Endometrium (tissue), 2 donors: ENCODE measurements around the gene PANK1.
A peak's percentile ranks its signal among the peaks of the same experiment; 100 is the strongest.
"Not testable (repeated sequence)": the region's sequence is repeated elsewhere in the genome, so short reads cannot be mapped to it uniquely, and the experiment has no call there.

Experiments used
- FAIRE-seq: peaks from 2 replicates; lab custom pipeline; 2012; peaks lifted over from hg19 to GRCh38; lab: Jason Lieb, UNC
- donor health status: control.
- donor health status: control.

PANK1 gene

DNA sequence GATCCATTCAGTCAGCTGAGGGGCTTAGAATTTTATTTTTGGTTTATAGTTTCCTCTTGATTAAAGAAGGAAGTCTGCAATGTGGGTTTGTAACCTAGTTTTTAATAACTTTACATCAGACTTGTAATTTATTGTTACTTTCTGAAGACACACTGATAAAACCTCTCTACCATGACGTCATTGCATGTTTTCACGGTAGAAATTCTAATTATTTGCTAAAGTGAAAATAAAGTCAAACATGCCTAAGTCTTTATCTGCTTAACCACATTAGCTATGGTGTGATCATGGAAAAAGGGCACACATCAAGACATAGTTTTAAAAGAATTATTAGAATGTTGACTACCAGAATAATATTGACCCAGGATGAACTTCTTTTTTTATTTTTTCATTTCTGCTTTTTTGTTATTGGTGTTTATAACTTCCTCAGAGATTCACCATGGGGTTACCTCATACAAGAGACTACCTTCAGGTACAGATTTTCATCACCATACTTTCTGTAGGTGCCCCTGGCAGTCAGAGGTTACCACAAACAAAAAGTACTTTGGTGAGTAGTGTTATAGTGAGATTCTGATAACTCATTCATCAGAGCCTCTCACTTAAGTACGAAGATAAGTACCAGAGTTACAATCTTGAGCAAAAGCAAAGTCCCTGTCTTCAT lies 7.0 kb upstream of the PANK1 start:
- no peak for FAIRE-seq

DNA sequence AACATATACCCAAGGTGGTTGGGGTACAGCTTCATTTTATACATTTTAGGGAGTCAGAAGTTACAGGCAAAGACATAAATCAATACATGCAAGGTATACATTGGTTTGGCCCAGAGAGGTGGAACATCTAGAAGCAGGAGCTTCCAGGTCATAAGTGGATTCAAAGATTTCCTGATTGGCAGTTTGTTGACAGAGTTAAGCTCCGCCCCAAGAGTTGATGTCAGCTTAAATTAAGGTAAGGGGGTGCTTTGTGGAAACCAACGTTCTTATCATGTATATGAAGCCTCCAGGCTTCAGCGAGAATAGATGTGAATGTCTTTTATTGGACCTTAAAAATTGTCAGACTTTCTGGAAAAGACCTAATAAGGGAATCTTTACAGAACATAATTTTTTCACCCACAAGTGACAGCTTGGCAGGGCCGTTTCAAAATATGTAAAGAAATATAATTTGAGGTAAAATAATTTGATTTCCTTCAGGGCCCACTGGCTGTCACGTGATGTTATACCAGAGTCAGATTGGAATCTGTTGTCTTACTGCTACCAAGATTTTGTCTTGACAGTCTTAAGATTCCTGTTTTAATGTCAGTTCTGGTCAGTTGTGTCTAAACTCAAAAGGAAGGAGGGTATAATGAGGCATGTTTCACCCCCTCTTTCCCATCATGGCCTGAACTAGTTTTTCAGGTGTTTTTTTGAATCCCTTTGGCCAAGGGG lies 6.3 kb upstream of the PANK1 start:
- FAIRE-seq, result no peak

DNA sequence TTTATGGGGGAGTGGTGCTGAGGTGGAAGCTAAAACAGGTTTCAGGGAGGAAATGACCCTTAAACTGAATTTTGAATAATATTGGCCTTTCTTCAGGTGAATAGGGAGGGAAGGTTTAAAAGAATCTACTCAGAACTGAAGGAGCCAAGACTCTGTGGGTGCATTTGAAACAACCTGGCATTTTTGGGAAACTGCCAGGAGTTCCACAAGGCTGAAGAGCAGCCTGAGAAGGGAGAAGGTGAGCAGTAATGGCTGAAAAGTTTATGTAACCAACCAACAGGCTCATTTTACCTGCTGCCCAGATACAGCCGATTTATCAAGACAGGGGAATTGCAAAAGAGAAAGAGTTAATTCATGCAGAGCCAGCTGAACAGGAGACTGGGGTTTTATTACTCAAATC lies 4.0 kb upstream of the PANK1 start:
- no peak for FAIRE-seq

DNA sequence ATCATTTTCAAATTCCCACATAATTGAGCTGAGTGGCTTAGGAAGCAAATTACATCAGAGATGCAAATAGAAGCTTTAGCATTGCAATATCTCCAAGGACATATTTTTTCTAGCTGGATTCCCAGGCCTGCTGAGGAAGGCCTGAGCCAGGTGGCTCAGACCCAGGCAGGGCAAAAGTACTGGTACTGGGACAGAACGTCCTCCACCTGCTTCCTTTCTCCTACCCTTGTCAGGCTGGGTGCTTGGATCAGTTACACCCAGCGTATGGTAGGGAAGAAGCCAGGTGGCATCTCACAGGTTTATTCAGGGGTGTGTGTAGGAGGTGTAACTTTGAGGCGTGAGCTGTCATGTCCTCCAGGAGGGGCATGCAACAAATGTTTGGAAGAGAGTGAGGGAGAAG lies 3.0 kb upstream of the PANK1 start:
- no peak for FAIRE-seq

DNA sequence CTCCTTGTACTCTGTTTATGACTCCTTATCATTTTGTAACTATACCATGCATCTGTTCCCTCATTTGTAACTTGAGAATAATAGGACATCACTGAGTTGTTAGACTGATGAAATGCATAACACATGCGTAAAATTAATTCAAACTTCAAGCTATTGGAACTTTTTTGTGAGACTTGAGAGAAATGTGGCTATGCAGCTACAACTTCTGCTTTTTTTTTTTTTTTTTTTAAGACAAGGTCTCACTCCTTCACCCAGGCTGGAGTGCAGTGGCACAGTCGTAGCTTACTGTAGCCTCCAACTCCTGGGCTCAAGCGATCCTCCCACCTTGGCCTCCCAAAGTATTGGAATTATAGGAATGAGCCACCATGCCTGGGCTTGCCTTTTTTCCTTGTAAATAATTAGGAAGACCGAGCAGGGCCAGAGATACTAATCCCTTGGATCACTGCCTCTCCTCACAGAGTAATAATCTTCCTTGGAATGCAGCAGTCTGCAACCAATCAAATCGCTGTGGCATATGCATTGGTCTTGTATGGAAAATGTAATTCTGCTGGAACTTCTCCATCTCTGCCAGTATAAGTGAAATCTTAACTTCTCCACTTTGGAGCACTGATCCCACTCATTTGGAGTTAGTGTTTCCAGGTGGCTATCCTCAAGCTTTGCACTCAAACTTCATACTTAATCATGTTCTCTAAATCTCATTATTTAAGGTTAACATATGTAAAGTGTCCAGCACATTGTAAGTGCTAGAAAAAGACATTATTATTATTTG lies 2.0 kb upstream of the PANK1 start:
- no peak for FAIRE-seq

DNA sequence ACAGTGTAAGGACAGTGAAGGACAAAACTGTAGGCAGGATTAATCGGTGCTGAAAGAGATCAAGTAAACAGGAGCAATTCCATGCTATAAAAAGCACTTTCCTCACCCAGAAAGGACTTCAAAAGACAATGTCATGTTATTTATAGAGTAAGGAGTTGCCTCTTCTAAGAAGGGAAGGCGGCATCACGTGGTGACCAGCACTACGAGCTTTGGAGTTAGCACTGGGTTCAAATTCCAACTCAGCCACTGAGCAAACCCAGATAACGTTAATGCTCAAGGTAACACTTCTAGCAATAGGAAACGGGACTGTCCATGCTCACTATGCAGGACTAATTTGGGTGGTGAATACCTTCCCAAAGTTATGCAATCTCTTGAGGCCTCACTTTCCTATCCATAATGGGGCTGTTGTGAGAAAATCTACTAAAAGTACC lies 715 bp upstream of the PANK1 start:
- FAIRE-seq, result no peak

DNA sequence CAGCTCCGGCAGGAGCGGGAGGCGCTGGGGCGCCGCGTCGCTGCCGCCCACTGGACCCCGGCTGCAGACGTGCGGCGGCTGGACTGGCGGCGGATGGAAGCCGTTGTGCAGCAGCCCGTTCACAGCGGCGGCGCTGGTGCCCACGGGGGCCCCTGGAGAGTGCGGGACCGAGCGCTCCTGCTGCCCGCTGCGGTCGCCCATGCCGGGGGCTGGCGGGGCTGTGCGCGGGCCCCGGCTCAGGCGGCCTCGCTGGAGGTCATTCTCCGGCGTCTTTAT lies 413 bp downstream of the PANK1 start:
- FAIRE-seq, result no peak

DNA sequence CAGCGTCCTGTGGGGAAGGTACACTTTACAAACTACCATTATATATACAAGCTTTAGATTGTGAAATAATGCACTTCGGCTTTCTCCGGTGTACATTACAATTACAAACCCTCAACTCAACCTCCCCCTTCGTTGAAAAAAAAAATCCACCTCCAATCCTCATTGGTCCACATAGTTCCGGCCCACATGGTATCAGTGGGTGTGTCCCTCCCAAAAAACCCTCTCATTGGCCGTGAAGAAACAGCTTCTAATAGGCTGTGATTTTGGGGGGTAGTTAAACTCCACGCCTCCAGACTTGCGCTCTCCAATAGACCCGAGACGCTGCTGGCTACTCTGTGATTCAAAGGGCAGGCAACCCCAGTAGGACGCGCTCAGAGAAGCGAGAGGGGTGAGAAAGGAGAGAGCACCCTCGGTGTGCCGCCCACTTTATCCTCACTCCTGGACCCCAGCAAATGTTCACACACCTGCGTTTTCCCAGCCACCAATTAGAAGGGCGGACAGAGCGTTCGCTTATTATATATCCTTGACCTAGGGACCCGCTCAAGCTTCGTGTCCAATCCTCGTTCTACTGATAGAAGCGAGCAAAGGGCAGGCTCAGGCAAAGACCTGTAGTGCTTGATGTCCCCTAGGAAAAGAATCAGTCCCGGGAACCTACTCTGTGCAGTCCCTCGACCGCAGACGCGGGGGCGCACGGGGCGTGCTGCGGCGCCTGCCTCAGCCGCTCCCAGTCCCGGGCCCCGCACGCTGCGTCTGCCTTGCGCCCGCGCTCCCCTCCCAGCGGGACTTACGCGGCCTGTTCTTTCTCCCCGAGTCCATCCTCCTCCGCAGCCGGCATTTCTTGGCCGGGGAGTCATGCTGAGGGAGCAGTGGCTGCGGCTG lies 991 bp downstream of the PANK1 start:
- peak; percentile 98 for FAIRE-seq

DNA sequence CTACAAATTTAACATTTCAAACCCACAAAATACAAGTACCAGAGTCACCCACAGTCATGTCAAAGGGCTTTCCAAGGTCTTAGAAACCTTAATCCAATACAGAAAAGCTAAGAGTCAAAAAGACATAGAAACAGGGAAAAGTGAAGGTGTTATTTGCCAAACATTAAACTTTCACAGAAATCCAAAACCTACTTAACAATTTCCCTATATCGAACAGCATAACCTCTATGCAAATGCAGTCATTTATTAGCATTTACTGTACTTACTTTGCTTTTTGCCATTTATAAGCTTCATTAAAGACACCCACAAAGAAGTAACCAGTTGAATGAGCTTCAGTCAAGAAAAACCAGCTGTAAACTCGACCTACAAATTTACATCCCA lies 1.6 kb downstream of the PANK1 start:
- FAIRE-seq, result no peak

DNA sequence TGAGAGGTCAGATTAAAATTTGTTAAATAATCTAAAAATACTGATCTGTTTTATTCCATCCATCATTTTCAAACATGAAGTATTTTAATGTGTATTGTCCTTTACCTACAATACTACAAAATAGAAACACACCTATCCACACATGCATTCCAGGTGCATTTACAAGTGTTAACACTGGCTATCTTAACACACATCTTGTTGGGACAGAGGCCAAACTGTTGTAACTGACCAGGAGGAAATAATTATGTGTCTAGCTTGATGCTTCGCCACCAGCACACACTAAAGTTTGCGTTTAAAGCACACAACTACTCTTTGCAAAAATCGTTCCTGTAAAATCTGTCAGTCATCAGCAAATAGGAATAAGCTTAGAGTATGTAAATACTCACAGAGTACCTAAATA lies 2.8 kb downstream of the PANK1 start:
- FAIRE-seq, result no peak

DNA sequence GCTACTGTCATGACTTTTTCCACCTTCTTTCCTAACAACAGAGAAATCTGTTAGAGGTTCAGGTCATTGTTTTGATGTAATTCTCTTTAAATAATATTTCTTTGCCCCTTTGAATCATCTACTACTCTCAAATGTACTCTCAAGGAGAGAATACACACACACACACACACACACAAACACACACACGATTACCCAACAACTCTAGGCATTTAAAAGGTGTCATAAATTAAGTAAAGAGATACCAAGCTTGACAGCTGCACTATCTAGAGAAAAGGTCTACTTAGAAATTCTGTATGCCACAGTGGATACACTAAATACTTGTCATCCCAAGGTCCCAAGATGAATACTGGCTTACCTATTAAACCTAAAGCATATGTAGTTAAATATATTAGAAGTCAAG lies 4.8 kb downstream of the PANK1 start:
- FAIRE-seq, result no peak

DNA sequence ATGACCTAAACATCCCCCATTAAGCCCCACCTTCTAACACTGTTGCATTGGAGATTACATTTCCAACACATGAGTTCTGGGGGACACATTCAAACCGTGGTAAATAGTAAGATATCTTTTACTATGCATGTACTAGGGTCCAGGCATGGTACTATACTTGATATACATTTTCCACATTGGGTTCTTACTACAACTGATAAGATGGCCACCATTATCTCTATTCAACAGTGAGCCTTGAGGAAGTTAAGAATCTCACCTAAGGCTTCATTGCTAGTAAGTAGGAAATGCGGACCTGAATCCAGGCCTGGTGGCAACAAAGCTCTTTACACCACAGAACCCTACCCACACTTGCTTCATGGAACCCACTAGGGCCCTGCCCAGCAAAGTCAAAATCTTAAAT lies 5.7 kb downstream of the PANK1 start:
- no peak for FAIRE-seq

DNA sequence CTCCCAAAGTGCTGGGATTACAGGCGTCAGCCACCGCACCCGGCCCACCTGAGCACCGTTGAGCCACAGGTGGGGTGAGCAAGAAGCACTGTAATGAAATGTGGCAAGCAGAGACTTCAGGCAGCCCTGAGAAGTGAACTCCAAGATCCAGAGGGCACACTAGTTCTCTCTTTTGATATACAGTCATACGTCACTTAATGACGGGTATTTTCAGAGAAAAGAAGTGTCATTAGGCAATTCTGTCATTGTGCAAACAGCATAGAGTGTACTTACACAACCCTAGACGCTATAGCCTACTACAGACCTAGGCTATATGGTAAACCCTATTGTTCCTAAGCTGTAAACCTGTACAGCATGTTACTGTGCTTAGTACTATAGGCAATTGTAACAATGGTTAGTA lies 7.9 kb downstream of the PANK1 start:
- FAIRE-seq, result no peak

DNA sequence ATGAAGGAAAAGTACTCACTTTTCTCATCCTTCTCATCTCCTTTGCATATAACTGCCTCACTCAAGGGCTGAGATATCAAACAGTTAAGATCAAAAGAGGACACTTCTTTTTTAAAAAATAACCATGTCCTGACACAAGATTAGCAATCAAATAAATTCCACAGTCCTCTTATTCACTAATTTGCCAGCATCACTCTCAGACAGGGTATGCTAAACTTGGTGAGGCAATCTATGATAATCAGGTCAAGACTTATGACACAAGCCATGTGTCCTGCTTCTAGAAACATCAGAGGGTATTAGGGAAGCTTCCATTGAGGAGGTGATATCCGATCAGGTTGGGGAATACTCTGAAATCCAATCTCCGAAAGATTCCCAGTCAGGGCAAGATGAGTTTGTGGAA lies 10.4 kb downstream of the PANK1 start:
- FAIRE-seq, result no peak

DNA sequence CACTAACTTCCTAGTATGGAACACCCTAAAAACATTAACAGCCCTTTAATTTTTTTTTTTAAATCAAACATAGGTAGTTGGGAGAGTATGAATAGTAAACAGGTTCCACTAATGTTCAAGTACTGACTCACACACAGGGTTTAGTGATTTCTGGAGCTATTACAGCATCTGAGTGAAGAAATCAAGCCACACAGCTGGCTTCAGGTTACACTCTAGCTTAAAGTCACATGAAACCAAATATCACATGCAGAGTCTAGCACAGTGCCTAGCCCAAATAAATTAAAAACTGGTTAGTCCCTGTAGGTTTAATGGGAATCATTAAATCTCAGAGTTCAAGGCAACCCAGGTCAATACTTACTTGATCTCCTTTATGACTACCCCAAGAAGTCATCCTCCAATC lies 11.6 kb downstream of the PANK1 start:
- no peak for FAIRE-seq

DNA sequence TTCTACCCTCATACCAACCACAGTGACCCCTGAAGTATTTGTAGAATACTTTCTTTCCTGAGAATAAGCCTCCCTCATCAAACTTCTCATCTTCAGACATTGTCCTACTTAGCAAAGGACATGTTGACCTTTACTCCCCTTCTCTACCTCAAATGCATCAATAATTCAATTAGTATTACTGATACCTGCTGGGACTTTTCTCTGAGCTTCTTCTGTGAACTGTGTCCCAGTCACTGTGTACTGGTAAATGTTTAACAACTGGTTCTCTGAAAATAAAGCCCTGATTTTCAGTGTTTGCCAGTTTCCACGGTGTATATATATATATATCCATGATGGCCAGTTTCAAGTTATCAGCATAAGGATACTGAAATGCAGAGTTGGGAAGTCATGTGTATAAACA lies 12.2 kb downstream of the PANK1 start:
- no peak for FAIRE-seq

DNA sequence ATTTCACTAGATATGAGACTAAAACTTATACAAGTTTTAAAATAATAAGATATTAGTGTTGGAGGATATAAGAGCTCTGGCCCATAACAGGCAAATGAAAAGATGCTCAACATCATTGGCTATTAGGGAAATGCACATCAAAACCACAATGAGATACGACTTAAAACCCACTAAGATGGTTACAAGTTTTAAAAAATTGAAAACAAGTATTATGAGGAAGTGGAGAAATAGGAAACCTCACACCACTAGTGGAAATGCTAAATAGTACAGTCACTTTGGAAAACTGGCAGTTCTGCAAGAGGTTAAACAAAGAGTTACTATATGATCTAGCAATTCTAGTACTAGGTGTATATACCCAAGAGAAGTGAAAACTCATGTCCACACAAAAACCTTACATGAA lies 17.2 kb downstream of the PANK1 start:
- FAIRE-seq, result no peak

DNA sequence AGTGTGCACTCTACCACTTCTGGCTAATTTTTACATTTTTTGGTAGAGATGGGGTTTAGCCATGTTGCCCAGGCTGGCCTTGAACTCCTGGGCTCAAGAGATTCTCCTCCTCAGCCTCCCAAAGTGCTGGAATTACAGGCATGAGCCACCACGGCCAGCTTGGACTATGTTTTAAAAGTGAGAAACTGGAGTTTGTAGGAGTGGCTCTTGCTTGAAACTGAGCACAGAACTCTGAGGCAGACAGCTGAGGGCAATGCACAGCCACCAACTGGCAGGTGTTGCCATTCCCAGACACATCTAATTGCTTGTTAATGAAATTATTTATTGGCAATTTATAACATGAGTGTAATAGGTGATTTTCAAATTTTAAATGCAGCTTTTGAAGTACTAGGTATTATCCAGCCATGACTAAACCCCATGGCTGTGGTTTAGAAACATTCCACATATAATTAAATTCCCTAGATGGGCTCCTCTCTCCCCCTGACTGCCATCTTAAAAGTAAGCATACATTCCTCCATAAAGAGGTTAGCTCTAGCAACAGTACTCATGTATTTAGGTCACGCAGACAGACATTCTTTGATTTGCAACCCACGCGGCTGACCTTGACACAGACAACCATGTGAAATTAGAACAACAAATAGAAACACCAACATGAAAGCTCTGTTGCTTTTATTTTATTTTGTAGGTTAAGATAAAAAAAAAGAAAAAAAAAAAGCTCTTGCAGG lies 19.8 kb downstream of the PANK1 start:
- no peak for FAIRE-seq

DNA sequence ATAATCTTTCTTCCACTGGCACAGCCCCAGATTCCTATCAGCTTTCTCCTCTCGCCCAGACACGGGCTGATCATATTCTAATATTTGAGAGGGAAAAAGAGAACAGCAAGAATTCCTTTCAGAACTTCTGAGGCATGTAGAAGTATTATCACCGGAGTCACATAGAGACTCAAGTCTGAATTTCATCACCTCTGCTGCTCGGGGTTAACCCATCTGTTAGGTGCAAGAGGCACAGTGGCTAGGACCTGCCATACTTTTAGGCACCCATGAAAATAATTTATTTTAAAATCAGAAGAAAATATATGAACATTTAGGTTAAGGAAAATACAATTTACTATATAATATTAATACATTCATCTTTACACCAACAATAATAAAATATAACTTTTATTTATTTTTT lies 21.0 kb downstream of the PANK1 start:
- no peak for FAIRE-seq

DNA sequence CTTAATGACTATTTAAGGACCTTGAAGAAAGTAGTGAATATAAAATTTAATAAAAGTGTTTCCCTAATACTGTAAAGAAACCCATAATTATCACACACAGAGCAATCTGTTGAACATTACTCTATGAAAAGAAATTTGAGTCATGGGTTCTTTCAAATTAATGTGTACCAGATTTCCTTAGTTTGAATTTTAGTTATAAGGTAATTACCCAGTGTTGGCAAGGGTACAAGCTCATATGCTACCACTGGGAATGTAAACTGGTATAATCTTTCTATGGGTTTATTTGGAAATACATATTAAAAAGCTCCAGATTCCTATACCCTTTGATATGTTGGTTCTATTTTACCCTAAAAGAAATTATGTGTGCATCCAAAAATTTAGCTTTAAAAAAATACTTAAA lies 22.9 kb downstream of the PANK1 start:
- FAIRE-seq, result no peak

DNA sequence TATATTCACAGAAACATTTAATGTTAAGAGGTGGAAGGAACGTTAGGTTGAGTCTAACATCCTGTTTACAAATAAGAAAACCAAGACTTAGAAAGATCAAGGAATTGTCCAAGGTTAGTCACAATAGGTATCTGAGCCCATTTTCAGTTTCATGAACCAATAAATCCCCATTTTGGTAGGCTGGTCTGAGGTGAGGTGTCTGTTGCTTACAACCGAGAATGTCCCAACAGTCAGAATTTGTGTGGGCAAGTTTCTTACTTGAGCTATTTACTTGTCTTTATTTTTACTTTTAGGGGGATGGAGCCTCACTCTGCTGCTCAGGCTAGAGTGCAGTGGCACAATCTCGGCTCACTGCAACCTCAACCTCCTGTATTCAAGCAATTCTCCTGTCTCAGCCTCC lies 23.6 kb downstream of the PANK1 start:
- FAIRE-seq, result no peak

DNA sequence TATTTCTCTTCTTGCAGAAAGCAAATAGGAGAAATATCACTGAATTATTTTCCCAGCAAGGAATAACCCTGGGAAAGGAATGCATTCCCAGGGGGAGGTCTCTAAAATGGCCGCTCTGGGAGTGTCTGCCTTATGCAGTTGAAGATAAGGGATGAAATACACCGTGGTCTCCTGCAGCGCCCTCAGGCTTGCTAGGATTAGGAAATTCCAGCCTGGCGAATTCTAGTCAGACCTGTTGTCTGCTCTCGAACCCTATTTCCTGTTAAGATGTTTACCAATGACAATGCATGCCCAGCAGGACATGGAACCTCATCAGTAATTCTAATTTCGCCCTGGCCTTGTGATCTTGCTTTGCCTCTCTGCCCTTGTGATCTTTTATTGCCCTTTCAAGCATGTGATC lies 24.7 kb downstream of the PANK1 start:
- not testable (repeated sequence) for FAIRE-seq
